Measurements from ENCODE around the gene RASGRP2.

The RASGRP2 gene

DNA sequence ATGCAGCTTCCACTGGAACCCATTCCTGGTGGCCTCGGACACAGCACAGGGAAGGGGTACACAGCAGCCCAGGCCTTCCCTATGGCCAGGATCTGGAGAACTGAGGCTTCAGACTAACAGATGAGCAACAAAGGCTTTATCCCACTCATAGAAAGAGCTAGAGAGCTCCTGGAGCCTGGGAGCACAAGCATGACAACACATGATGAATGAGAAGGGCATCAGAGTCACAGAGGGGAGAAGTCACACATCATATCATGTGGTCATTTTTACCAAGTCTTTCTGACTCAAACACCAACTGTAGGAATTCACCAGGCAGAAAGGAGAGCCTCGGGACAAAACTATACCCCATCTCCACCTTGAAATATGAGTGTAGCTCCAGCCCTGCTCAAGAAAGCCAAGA, 64.1 kb downstream of the RASGRP2 start:
- no peak for DNase-seq (ENCODE audit: low read depth)
- TF ChIP-seq, protein P1, sequence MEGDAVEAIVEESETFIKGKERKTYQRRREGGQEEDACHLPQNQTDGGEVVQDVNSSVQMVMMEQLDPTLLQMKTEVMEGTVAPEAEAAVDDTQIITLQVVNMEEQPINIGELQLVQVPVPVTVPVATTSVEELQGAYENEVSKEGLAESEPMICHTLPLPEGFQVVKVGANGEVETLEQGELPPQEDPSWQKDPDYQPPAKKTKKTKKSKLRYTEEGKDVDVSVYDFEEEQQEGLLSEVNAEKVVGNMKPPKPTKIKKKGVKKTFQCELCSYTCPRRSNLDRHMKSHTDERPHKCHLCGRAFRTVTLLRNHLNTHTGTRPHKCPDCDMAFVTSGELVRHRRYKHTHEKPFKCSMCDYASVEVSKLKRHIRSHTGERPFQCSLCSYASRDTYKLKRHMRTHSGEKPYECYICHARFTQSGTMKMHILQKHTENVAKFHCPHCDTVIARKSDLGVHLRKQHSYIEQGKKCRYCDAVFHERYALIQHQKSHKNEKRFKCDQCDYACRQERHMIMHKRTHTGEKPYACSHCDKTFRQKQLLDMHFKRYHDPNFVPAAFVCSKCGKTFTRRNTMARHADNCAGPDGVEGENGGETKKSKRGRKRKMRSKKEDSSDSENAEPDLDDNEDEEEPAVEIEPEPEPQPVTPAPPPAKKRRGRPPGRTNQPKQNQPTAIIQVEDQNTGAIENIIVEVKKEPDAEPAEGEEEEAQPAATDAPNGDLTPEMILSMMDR (IDR thresholded peaks at IDR 0.05; ENCODE audit: low read depth, low read length, missing control alignments), result no peak
- no peak overlapping the region for H3K4me3 ChIP-seq (ENCODE audit: low read depth, low read length)

DNA sequence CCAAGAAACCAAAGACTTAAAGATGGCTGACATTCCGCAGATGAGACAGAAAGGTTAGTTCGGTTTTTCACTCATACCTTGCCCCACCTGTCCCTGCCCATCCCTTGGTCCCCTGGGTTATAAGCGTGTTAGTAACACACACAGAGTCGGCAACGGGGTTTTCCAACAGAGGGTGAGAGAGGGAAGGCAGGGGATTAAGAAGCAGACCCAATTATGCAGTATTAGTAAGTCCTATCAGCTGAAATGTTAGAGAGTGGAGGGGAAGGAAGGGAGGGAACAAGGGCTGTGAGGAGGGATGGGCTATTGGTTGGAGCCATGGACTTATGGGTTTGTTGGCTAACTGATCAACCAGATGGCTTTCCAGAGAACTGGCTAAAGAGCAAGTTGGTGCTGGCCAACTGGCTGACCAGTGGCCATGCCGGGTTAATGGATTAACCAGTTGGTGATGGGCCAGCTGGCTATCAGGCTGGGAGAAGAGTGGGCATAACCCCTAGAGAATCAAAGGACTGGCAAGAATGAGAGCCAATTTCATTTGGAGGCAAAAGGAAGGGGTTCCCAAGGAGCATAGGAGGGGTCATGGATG, 66.4 kb downstream of the RASGRP2 start:
- no peak for DNase-seq (ENCODE audit: low read depth)
- TF ChIP-seq, protein P1 (IDR thresholded peaks at IDR 0.05; ENCODE audit: low read depth, low read length, missing control alignments), result no peak
- no peak overlapping the region for H3K4me3 ChIP-seq (ENCODE audit: low read depth, low read length)
